SK-N-SH (cell line): ENCODE data around the gene CLDN9. TPM values are rescaled to one million over a fixed set of nuclear protein-coding genes. Genes with fewer than 3 reads are reported as not detected.

Experiments used
- CTCF ChIA-PET: fragments of 300-600, 350-600 bp; formaldehyde crosslinking; extraction: SDS; loops from one replicate; lab custom pipeline; 2021; lab: Yijun Ruan, JAX
- POLR2A ChIA-PET: fragments of 350-600 bp; sonication (Branson Sonifier 250); formaldehyde crosslinking; extraction: SDS; loops from one replicate; lab custom pipeline; 2020; ENCODE audit warnings: antibody characterized with exemption, inconsistent platforms; lab: Yijun Ruan, JAX
- DNase-seq: peaks from one replicate; pipeline ENCODE4 v3.0.0; 2012
- H2AFZ ChIP-seq: fragments of 200-600 bp; sonication (generic); 2 replicates; pipeline ENCODE4 v1.8.1; 2016; ENCODE audit warnings: antibody characterized with exemption, mild to moderate bottlenecking, low read depth
- H3F3A ChIP-seq: fragments of 200-600 bp; sonication (generic); replicated peaks from 2 replicates; pipeline ENCODE3; 2016; ENCODE audit warnings: antibody characterized with exemption, mild to moderate bottlenecking; ENCODE audit not compliant: insufficient read depth
- H3K27ac ChIP-seq, 2 experiments: fragments of 200-500 bp in 1 of 2; fragments of 200-600 bp in 1 of 2; sonication (Bioruptor generic) in 1 of 2; sonication (generic), shearing (Covaris generic) in 1 of 2; 2 replicates each; pipeline versions ENCODE4 v1.5.1 to v1.6.1; 2014 to 2016; ENCODE audit warnings: low read depth in 2 of 2, inconsistent platforms in 1 of 2, low read length in 1 of 2, mild to moderate bottlenecking in 1 of 2, mixed read lengths in 1 of 2
- H3K27me3 ChIP-seq: fragments of 200-600 bp; sonication (generic), shearing (Covaris generic); 2 replicates; pipeline ENCODE4 v1.6.1; 2016; ENCODE audit warnings: mixed run types; ENCODE audit not compliant: insufficient read depth
- H3K36me3 ChIP-seq, 2 experiments: fragments of 200-500 bp in 1 of 2; fragments of 200-600 bp in 1 of 2; sonication (Bioruptor generic) in 1 of 2; sonication (generic) in 1 of 2; replicated peaks in 1 of 2; 2 replicates each; pipeline versions ENCODE3 to v1.5.1; 2014 to 2016; ENCODE audit warnings: low read length in 1 of 2, mild to moderate bottlenecking in 1 of 2; ENCODE audit not compliant: insufficient read depth in 2 of 2, control insufficient read depth in 1 of 2
- H3K4me1 ChIP-seq, 2 experiments: fragments of 200-500 bp in 1 of 2; fragments of 200-600 bp in 1 of 2; sonication (Bioruptor generic) in 1 of 2; sonication (generic), shearing (Covaris generic) in 1 of 2; 2 replicates each; pipeline versions ENCODE4 v1.5.1 to v1.6.1; 2014 to 2016; ENCODE audit warnings: low read depth in 1 of 2, low read length in 1 of 2, mixed run types in 1 of 2; ENCODE audit not compliant: insufficient read depth in 2 of 2, control insufficient read depth in 1 of 2
- H3K4me2 ChIP-seq: fragments of 200-600 bp; sonication (generic), shearing (Covaris generic); 2 replicates; pipeline ENCODE4 v1.6.1; 2017; ENCODE audit warnings: mixed run types
- H3K4me3 ChIP-seq, 2 experiments: fragments of 200-500 bp in 1 of 2; fragments of 200-600 bp in 1 of 2; sonication (Bioruptor generic) in 1 of 2; sonication (generic), shearing (Covaris generic) in 1 of 2; 2 replicates each; pipeline versions ENCODE4 v1.5.1 to v1.8.1; 2014 to 2016; ENCODE audit warnings: low read depth in 2 of 2, inconsistent platforms in 1 of 2, low read length in 1 of 2, mild to moderate bottlenecking in 1 of 2, mixed read lengths in 1 of 2, moderate library complexity in 1 of 2
- H3K79me2 ChIP-seq: fragments of 200-600 bp; sonication (generic); 2 replicates; pipeline ENCODE4 v1.8.1; 2017; ENCODE audit warnings: mild to moderate bottlenecking; ENCODE audit not compliant: insufficient read depth
- H3K9ac ChIP-seq: fragments of 200-600 bp; sonication (generic); 2 replicates; pipeline ENCODE4 v1.6.1; 2017; ENCODE audit warnings: mixed run types
- H3K9me2 ChIP-seq: fragments of 200-600 bp; sonication (generic); 2 replicates; pipeline ENCODE4 v1.6.1; 2017; ENCODE audit warnings: mixed run types
- H3K9me3 ChIP-seq: fragments of 200-600 bp; sonication (generic); 2 replicates; pipeline ENCODE4 v1.6.1; 2017; ENCODE audit warnings: mixed run types, mild to moderate bottlenecking, moderate library complexity
- H4K20me1 ChIP-seq: fragments of 200-600 bp; sonication (generic); 2 replicates; pipeline ENCODE4 v1.6.1; 2017; ENCODE audit warnings: mild to moderate bottlenecking, mixed run types; ENCODE audit not compliant: insufficient read depth
- CHD2 ChIP-seq: fragments of 150-350 bp; IDR thresholded peaks from 2 replicates; pipeline ENCODE4 v1.6.1; 2018; ENCODE audit warnings: low read length; ENCODE audit not compliant: partially characterized antibody
- ELF1 ChIP-seq: IDR thresholded peaks from 2 replicates; pipeline ENCODE4 v1.4.0; 2012
- EP300 ChIP-seq, 2 experiments: IDR thresholded peaks; 2 replicates each; pipeline versions ENCODE4 v1.4.0 to v1.6.1; 2012; ENCODE audit warnings: borderline replicate concordance in 1 of 2, low read depth in 1 of 2, low read length in 1 of 2
- EZH2phosphoT487 ChIP-seq: fragments of 200-600 bp; sonication (generic); IDR thresholded peaks from 2 replicates; pipeline ENCODE4 v1.6.1; 2017; ENCODE audit warnings: low read depth, mixed run types, mild to moderate bottlenecking, antibody characterized with exemption, moderate library complexity, borderline replicate concordance
- FOXJ3 ChIP-seq: sonication (generic); formaldehyde crosslinking; IDR thresholded peaks from 2 replicates; pipeline ENCODE4 v1.5.1; 2020; ENCODE audit warnings: mild to moderate bottlenecking, missing genetic modification reagents
- GATA2 ChIP-seq: sonication (generic); formaldehyde crosslinking; IDR thresholded peaks from 2 replicates; pipeline ENCODE4 v1.5.0; 2020; ENCODE audit warnings: mild to moderate bottlenecking, missing genetic modification reagents
- IRF3 ChIP-seq: fragments of 150-350 bp; IDR thresholded peaks from 2 replicates; pipeline ENCODE4 v1.6.1; 2016; ENCODE audit warnings: mild to moderate bottlenecking, low read depth, low read length
- MAX ChIP-seq: IDR thresholded peaks from 2 replicates; pipeline ENCODE4 v1.4.0; 2012; ENCODE audit warnings: low read depth
- MEF2A ChIP-seq: IDR thresholded peaks from 2 replicates; pipeline ENCODE4 v1.4.0; 2012; ENCODE audit warnings: low read depth, borderline replicate concordance
- MXI1 ChIP-seq: IDR thresholded peaks from 2 replicates; pipeline ENCODE4 v1.6.1; 2012; ENCODE audit warnings: mild to moderate bottlenecking, low read depth, low read length, improper control_type of control experiment
- NFIC ChIP-seq: IDR thresholded peaks from 2 replicates; pipeline ENCODE4 v1.4.0; 2012; ENCODE audit warnings: borderline replicate concordance
- NRF1 ChIP-seq: IDR thresholded peaks from 2 replicates; pipeline ENCODE4 v1.6.1; 2012; ENCODE audit warnings: low read depth, mild to moderate bottlenecking, low read length
- POLR2AphosphoS5 ChIP-seq: IDR thresholded peaks from 2 replicates; pipeline ENCODE4 v1.6.1; 2012; ENCODE audit warnings: low read depth, low read length
- RAD21 ChIP-seq: IDR thresholded peaks from 2 replicates; pipeline ENCODE4 v1.6.1; 2012; ENCODE audit warnings: mild to moderate bottlenecking, low read length
- RCOR1 ChIP-seq: fragments of 150-350 bp; IDR thresholded peaks from 2 replicates; pipeline ENCODE4 v1.6.1; 2017; ENCODE audit warnings: antibody characterized with exemption, low read length
- REST ChIP-seq: IDR thresholded peaks from 2 replicates; pipeline ENCODE4 v1.6.1; 2012; ENCODE audit warnings: mild to moderate bottlenecking, low read depth, low read length, moderate library complexity
- RXRA ChIP-seq: IDR thresholded peaks from 2 replicates; pipeline ENCODE4 v1.4.0; 2012; ENCODE audit warnings: low read depth, mild to moderate bottlenecking, borderline replicate concordance
- SMC3 ChIP-seq: IDR thresholded peaks from 2 replicates; pipeline ENCODE4 v1.6.1; 2012; ENCODE audit warnings: low read depth, low read length, improper control_type of control experiment
- TCF12 ChIP-seq: IDR thresholded peaks from 2 replicates; pipeline ENCODE4 v1.4.0; 2012
- YY1 ChIP-seq: IDR thresholded peaks from 2 replicates; pipeline ENCODE4 v1.4.0; 2012; ENCODE audit warnings: low read depth, mild to moderate bottlenecking
- WGBS: methylation state at CpG from one replicate; pipeline ENCODE4 v1.1.6; 2017; ENCODE audit warnings: low lambda C conversion rate; 5-methylcytosine and 5-hydroxymethylcytosine counted together
- polyA plus RNA-seq, 3 experiments: library from polyadenylated mRNA; depleted of rRNA; stranded (reverse); fragments of >200 nt; gene quantifications; 2 replicates each; pipeline ENCODE4 v1.2.3, GENCODE V29; 2012

CLDN9 gene
- polyA plus RNA-seq, 1 of the 3 experiments (the other 2 are of a cell fraction), result 0.08 TPM

GRCh38 chr16:3008690-3009037 is 4.1 kb upstream of the CLDN9 start:
- WGBS, result 82% methylated on average over 4 of the region's 4 CpGs
- POLR2A ChIA-PET, result no interaction called here
- no peak overlapping the region for H2AFZ ChIP-seq

DNA sequence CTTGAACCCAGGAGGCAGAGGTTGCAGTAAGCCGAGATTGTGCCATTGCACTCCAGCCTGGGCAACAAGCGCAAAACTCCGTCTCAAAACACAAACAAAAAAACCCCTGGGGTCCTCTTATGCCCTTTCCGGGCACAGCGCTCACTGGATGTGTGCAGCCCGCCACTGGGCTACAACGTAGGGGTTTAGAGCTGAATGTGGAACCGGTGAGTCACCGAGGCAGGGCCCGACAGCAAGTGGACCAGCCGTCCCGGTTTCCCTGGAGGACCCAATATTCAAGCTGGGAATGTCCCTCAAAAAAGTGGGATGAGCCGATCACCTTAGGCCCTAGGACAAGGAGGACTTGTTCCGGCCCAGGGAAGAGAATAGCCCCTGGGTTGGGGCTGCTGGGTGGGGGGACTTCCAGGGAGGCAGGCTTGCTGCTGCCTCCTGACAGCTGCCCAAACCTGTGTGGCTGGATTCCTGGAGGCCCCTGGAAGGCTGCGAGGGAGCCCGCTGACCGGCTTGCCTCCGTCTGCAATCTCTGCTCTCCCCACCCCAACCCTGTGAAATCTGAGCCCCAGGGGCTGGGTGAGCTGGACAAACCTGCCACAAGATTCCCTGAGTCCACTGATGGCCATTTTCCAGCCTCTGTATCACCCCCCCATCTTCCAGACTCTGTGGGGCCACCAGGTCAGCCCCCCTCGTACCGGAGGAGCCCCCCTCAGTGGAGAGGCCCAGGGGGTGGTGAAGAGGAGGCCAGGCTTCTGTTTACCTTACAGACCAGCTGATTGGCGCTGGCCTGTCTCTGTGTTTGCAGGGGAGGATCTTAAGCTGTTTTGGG is 2.9 kb upstream of the CLDN9 start:
- H3K4me1 ChIP-seq, result peaks cover 0 to 3% of the 10 kb centered on the region in 2 experiments; a peak in 1 of 4 replicates
- H2AFZ ChIP-seq, result no peak overlapping the region
- ChIA-PET CTCF (interaction anchor here (0.5 to 8.2 kb wide), 6 partner anchors 11 to 83 kb away, joined by 3 to 72 read pairs (median 4); partner anchors contain the start of genes CLDN6, HCFC1R1, THOC6 and TNFRSF12A), POLR2A (interaction anchor here (1.7 kb wide), 1 partner anchor 11 kb away, joined by 4 read pairs; the partner anchor contains the start of gene TNFRSF12A)
- no peaks in the 10 kb centered on the region for H3K79me2 ChIP-seq
- WGBS, result 83% methylated on average over 13 of the region's 21 CpGs
- H3K36me3 ChIP-seq, result no peaks in the 10 kb centered on the region
- H3K9ac ChIP-seq, result no peak overlapping the region
- H3K4me3 ChIP-seq, result no peak overlapping the region
- no peak for DNase-seq
- no peak overlapping the region for H3K4me2 ChIP-seq
- H3K27me3 ChIP-seq, result no peaks in the 10 kb centered on the region
- H4K20me1 ChIP-seq, result no peaks in the 10 kb centered on the region
- H3K9me3 ChIP-seq, result no peaks in the 10 kb centered on the region
- no peaks in the 10 kb centered on the region for H3K9me2 ChIP-seq
- no peaks in the 10 kb centered on the region for H3F3A ChIP-seq
- H3K27ac ChIP-seq, result no peak overlapping the region
- TF ChIP-seq RXRA, result no peak
- TF ChIP-seq EZH2phosphoT487, result no peak
- TF ChIP-seq MEF2A, result no peak
- no peak for TF ChIP-seq NFIC
- TF ChIP-seq MXI1, result no peak
- TF ChIP-seq REST, result no peak
- no peak for TF ChIP-seq SMC3
- no peak for TF ChIP-seq FOXJ3 (CRISPR knock-in tag)
- TF ChIP-seq CHD2, result no peak
- no peak for TF ChIP-seq RAD21
- TF ChIP-seq YY1, result no peak
- TF ChIP-seq POLR2AphosphoS5, result no peak
- TF ChIP-seq TCF12, result no peak
- no peak for TF ChIP-seq ELF1
- TF ChIP-seq MAX, result no peak
- TF ChIP-seq GATA2, result no peak
- no peak for TF ChIP-seq IRF3
- TF ChIP-seq NRF1, result no peak

More at GRCh38 chr16:3008690-3009037, 4.1 kb upstream of the CLDN9 start:
- H3K79me2 ChIP-seq, result no peaks in the 10 kb centered on the region
- no peaks in the 10 kb centered on the region for H3K36me3 ChIP-seq
- H3K9me3 ChIP-seq, result no peaks in the 10 kb centered on the region
- H3F3A ChIP-seq, result no peaks in the 10 kb centered on the region
- no peaks in the 10 kb centered on the region for H3K9me2 ChIP-seq
- no peak overlapping the region for H3K27ac ChIP-seq
- H3K4me2 ChIP-seq, result no peak overlapping the region
- TF ChIP-seq EP300 (IDR thresholded peaks at IDR 0.05; ENCODE audit: borderline replicate concordance in 1 of 2, low read depth in 1 of 2, low read length in 1 of 2) (no peak), IRF3 (no peak), RCOR1 (no peak)
- TF ChIP-seq, all 33 proteins: peak for 0
- Histone ChIP-seq H3K9ac (no peak overlapping the region), H3K4me1 (peaks cover 0 to 3% of the 10 kb centered on the region in 2 experiments; a peak in 1 of 4 replicates), H3K27me3 (no peaks in the 10 kb centered on the region), H4K20me1 (no peaks in the 10 kb centered on the region), H3K4me3 (no peak overlapping the region)
- DNase-seq, result no peak
- CTCF ChIA-PET, result interaction anchor here (0.6 to 8.2 kb wide), 3 partner anchors 12 to 30 kb away, joined by 3 to 72 read pairs (median 10); partner anchors contain the start of genes CLDN6, HCFC1R1, THOC6 and TNFRSF12A
